ENCODE data around the gene NEAT1. TPM values are rescaled to one million over a fixed set of nuclear protein-coding genes. Genes with fewer than 3 reads are reported as not detected.
A peak's percentile ranks its signal among the peaks of the same experiment; 100 is the strongest.

Gene NEAT1
- total RNA-seq, 1 donor from 2014 or later = 229 TPM

GRCh38 chr11:65420506-65420905, 2.1 kb upstream of the NEAT1 start:
- DNase-seq (ENCODE audit: extremely low spot score, unreplicated experiment) = no peak
- Mint-ChIP-seq H3K36me3 (peaks cover 18% of the 10 kb centered on the region), H3K27ac (peak overlapping the region; percentile 99), H3K9me3 (no peaks in the 10 kb centered on the region), H3K27me3 (peaks cover 21% of the 10 kb centered on the region), H3K4me1 (ENCODE audit: unreplicated experiment) (peaks cover 70% of the 10 kb centered on the region), H3K4me3 (peak overlapping the region; percentile 88)
- no peak for TF ChIP-seq CTCF (conservative IDR thresholded peaks at IDR 0.05)

- Mint-ChIP-seq H3K9me3 (no peaks in the 10 kb centered on the region), H3K4me3 (peak overlapping the region; percentile 88), H3K27me3 (peaks cover 23% of the 10 kb centered on the region), H3K27ac (peak overlapping the region; percentile 99), H3K36me3 (peaks cover 23% of the 10 kb centered on the region), H3K4me1 (ENCODE audit: unreplicated experiment) (peaks cover 71% of the 10 kb centered on the region)
- TF ChIP-seq CTCF (conservative IDR thresholded peaks at IDR 0.05) = no peak
- no peak for DNase-seq (ENCODE audit: extremely low spot score, unreplicated experiment)
Measured at GRCh38 chr11:65420979-65421793, 1.4 kb upstream of the NEAT1 start.

DNA sequence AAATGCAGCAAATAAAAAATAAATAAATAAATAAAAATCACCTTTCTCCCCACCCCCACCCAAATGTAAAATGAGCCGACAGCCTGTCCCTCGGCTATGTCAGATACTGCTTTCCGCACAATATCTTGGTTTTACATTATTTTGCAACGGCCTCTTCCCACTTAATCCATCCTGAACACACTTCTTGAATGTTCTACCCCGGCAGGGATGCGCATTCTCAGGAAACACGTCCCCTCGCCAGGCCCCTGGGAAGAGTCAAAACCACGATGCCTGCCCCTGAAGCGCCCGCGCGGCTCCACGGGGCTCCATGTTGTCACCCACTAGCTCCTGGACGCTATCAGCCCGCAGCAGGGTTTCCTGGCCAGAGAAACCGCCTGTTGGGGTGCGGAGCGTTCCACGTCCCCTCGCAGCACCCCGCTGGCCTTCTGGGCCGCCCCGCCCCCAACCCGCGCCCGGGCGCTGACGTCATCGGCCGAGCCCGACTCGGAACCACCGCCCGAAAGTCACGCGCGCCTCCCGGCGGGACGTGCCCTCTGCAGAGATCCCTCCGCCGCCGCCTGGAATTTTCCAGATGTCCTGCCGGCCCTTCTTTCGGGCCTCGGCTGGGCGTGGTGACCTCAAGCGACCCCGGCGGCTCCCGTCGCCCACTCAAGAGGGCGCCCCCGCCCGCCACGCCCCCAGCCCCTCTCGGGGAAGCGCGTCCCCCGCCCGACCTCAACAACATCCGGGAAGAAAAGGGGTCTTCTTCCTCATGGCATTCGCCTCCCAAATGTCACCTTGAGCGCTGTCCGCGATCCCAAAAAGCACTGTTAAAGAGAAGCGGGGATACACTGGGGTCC, 585 bp upstream of the NEAT1 start:
- Mint-ChIP-seq H3K9me3 (no peaks in the 10 kb centered on the region), H3K36me3 (peaks cover 31% of the 10 kb centered on the region), H3K4me3 (peak overlapping the region; percentile 88), H3K27me3 (peaks cover 32% of the 10 kb centered on the region), H3K27ac (peak overlapping the region; percentile 99), H3K4me1 (ENCODE audit: unreplicated experiment) (peaks cover 74% of the 10 kb centered on the region)
- peak; percentile 97 for DNase-seq (ENCODE audit: extremely low spot score, unreplicated experiment)
- TF ChIP-seq CTCF (conservative IDR thresholded peaks at IDR 0.05) = no peak

- Mint-ChIP-seq H3K27ac (peak overlapping the region; percentile 99), H3K36me3 (peaks cover 37% of the 10 kb centered on the region), H3K27me3 (peaks cover 39% of the 10 kb centered on the region), H3K9me3 (no peaks in the 10 kb centered on the region), H3K4me1 (ENCODE audit: unreplicated experiment) (peaks cover 72% of the 10 kb centered on the region), H3K4me3 (peak overlapping the region; percentile 88)
- no peak for TF ChIP-seq CTCF (conservative IDR thresholded peaks at IDR 0.05)
- no peak for DNase-seq (ENCODE audit: extremely low spot score, unreplicated experiment)
Measured at GRCh38 chr11:65423516-65424204, 1.1 kb downstream of the NEAT1 start.

Data from type B pancreatic cell (in vitro differentiated cells).